Measurements from ENCODE around the gene PLEKHG2. TPM values are rescaled to one million over a fixed set of nuclear protein-coding genes. Genes with fewer than 3 reads are reported as not detected.

The PLEKHG2 gene
- total and polyA plus RNA-seq, 9 of the 15 experiments (the other 6 are each of a cell fraction or from before 2014, with no cell fraction given), result 0.98 to 45.7 (median 9.8) TPM

DNA sequence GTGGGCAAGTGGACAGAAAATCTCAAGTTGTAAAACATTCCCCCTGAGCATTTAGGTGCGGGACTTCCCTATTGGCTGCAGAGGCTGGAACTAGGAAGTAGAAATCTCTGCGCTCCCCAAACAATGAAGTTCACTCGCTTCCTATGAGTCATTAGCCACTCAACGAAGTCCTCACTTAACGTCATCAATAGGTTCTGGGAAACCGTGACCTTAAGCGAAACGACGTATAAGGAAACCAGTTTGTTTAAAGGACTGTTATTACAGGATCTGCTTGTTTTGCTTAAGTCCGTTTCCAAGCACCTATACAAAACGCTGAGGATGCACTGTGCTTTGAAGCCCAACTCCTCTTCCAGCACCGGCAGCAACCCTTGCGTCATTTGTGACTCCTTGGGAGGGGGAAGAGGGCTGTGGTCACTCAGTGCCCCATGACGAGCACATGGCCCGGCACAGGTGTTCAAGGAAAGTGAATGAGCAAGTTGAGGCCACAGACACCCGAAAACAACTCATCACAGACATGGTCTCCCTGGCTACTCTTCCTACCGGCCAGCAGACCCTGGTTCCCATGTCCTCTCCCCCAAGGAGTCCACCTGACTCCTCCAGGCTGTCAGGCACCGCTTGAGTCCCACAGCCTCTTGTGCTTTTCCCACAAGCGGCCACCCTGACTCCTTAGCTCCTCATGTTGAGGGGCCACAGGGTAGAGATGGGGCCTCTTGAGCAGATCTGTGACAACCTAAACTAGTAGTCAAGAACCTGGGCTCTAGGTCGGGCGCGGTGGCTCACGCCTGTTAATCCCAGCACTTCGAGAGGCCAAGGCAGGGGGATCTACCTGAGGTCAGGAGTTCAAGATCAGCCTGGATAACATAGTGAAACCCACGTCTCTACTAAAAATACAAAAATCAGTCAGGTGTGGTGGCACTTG lies 18.5 kb downstream of the PLEKHG2 start (continued):
- no peak for TF ChIP-seq CHD7 (IDR thresholded peaks at IDR 0.05; ENCODE audit: low read depth, low read length)
- no peak for TF ChIP-seq ZNF133 (CRISPR knock-in tag; IDR thresholded peaks at IDR 0.05)
- TF ChIP-seq, protein P1, sequence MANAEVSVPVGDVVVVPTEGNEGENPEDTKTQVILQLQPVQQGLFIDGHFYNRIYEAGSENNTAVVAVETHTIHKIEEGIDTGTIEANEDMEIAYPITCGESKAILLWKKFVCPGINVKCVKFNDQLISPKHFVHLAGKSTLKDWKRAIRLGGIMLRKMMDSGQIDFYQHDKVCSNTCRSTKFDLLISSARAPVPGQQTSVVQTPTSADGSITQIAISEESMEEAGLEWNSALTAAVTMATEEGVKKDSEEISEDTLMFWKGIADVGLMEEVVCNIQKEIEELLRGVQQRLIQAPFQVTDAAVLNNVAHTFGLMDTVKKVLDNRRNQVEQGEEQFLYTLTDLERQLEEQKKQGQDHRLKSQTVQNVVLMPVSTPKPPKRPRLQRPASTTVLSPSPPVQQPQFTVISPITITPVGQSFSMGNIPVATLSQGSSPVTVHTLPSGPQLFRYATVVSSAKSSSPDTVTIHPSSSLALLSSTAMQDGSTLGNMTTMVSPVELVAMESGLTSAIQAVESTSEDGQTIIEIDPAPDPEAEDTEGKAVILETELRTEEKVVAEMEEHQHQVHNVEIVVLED (CRISPR knock-in tag; IDR thresholded peaks at IDR 0.05), result no peak
- TF ChIP-seq BDP1 (IDR thresholded peaks at IDR 0.05; ENCODE audit: insufficient read depth, insufficient read length), result no peak
- TF ChIP-seq SAP30 (IDR thresholded peaks at IDR 0.05; ENCODE audit: borderline replicate concordance, insufficient read depth, low read depth, low read length, poor library complexity, severe bottlenecking), result no peak
- TF ChIP-seq CUX1 (CRISPR knock-in tag; IDR thresholded peaks at IDR 0.05), result no peak
